IPS DF 6.9 (cell line): ENCODE measurements around the gene AGAP9.
"Not testable (repeated sequence)": the region's sequence is repeated elsewhere in the genome, so short reads cannot be mapped to it uniquely, and the experiment has no call there.

ENCODE experiments used
- DNase-seq: peaks from one replicate; pipeline ENCODE4 v3.0.0-alpha.2; 2013; ENCODE audit warnings: low read depth, low spot score
- H3K27ac ChIP-seq: one replicate; pipeline ENCODE4 v1.5.1; 2013; ENCODE audit warnings: low read length, control low read depth
- H3K27me3 ChIP-seq: 2 replicates; pipeline ENCODE4 v1.6.1; 2013; ENCODE audit warnings: mild to moderate bottlenecking, low read length; ENCODE audit not compliant: control insufficient read depth, insufficient read depth
- H3K36me3 ChIP-seq: 2 replicates; pipeline ENCODE4 v1.6.1; 2013; ENCODE audit warnings: low read length; ENCODE audit not compliant: control insufficient read depth, insufficient read depth
- H3K4me1 ChIP-seq: 2 replicates; pipeline ENCODE4 v1.6.1; 2013; ENCODE audit warnings: low read length; ENCODE audit not compliant: control insufficient read depth, insufficient read depth
- H3K4me3 ChIP-seq: 2 replicates; pipeline ENCODE4 v1.5.1; 2013; ENCODE audit warnings: mild to moderate bottlenecking, low read length
- H3K9me3 ChIP-seq: 2 replicates; pipeline ENCODE4 v1.6.1; 2013; ENCODE audit warnings: low read length, inconsistent platforms; ENCODE audit not compliant: control insufficient read depth, insufficient read depth
- WGBS: extraction: QIAGEN DNeasy Blood & Tissue Kit; methylation state at CpG from one replicate; pipeline ENCODE4 v1.1.7; 2013; ENCODE audit warnings: mixed read lengths, missing lambda C conversion rate; ENCODE audit not compliant: insufficient read length, insufficient coverage; 5-methylcytosine and 5-hydroxymethylcytosine counted together

The AGAP9 gene

DNA sequence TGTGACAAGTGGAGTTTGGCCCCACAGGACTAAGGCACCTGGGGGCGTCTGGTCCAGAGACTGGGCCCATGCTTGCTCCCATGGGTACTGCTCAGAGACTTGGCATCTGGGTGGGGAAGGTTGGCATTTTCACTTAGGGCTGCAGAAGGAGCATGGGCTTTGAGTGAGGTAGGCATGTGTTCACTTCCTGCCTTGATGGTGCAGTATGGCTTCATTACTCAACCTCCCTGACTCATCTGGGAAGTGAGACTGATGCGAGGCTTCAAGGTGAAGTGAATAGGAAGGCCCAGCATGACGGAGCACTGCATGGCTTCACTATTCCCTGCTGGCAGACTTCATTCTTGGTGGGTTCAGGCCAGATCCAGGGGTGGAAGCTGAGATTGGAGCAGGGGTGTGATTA is 50.8 kb downstream of the AGAP9 start:
- H3K4me1 ChIP-seq, H3K9me3 ChIP-seq, H3K27me3 ChIP-seq, H3K4me3 ChIP-seq, H3K36me3 ChIP-seq, DNase-seq, H3K27ac ChIP-seq: not testable (repeated sequence)
- WGBS: no CpG with 5 or more reads among the region's 3 CpGs

DNA sequence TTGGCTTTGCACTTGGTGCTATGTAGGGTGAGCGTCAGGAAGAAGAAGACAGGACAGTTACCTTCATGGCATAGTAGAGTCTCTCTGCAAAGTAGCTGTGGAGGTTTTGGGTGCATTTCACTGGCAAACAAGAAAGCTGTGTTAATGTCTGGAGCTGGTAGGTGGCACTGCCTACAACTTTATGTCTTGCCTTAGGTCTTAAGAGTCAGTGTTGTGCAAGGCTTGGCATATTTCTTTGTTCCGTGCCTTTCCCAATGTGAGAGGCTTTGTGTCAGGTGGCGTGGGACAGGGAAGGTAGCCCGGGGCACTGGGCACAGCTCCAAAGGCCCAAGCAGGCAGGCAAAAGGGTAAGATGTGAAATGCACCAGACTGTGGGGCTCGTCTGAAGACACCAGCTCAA is 51.4 kb downstream of the AGAP9 start:
- WGBS: no CpG with 5 or more reads among the region's 5 CpGs
- DNase-seq, H3K27me3 ChIP-seq, H3K4me3 ChIP-seq, H3K36me3 ChIP-seq, H3K4me1 ChIP-seq, H3K27ac ChIP-seq, H3K9me3 ChIP-seq: not testable (repeated sequence)

DNA sequence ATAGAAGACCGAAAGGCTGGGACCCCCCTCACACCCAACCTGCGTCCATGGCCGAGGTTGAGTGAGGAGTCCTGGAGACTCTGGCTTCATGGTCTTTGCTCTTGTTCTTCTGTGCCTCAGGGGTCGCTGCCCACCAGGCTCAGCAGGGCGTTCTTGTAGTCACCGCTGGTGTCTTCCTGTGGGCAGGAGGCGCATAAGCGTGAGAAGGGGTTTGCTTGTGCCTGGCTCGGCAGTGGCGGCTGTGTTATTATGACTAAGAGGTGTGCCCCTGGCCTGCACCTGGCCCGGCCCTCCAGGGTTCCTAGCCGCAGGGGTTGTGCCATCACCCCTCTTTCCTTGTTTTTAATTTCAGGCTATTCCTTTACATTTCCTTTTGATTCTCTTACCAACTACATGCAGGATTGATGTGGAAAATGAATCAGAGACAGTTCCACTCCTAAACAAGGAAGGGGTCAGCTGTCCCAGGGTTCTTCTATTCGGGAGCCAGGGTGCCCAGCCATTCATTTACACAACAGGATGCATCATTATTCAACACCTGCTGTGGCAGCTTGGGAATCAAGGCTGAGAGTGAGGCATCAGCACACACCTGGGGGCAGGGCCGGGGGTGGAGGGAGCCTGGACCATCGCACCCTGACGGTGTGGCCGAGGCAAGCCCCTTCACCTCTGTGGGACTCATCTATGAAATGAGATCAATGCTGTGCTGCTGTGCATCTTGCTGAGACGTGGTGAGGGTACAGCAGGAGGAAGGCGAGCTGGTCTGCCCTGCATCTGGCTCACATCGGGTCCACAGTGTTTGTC is 54.5 kb downstream of the AGAP9 start:
- not testable (repeated sequence) for H3K36me3 ChIP-seq, DNase-seq, H3K4me1 ChIP-seq, H3K27ac ChIP-seq, H3K4me3 ChIP-seq, H3K9me3 ChIP-seq, H3K27me3 ChIP-seq
- no CpG with 5 or more reads among the region's 20 CpGs for WGBS

DNA sequence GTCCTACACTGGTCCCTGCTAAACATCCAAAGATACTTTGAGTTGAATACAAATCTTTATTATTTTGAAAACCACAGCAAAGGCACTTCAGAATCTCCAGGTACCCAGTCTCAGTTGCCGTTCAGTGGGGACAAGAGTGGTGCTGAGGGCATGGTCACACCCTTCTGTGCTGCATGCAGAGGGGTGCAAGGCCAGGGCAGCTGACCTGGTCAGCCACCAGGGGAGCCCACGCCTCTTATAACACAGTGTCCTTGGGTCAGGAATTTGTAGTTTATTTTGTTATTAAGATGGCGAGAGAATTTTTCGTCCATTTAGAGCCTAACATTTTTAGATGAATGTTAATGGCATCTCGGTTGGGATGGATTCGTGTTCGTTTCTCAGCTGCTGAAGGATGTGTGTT is 55.5 kb downstream of the AGAP9 start:
- DNase-seq, H3K9me3 ChIP-seq, H3K36me3 ChIP-seq, H3K4me1 ChIP-seq, H3K27ac ChIP-seq, H3K4me3 ChIP-seq, H3K27me3 ChIP-seq: not testable (repeated sequence)
- no CpG with 5 or more reads among the region's 7 CpGs for WGBS

DNA sequence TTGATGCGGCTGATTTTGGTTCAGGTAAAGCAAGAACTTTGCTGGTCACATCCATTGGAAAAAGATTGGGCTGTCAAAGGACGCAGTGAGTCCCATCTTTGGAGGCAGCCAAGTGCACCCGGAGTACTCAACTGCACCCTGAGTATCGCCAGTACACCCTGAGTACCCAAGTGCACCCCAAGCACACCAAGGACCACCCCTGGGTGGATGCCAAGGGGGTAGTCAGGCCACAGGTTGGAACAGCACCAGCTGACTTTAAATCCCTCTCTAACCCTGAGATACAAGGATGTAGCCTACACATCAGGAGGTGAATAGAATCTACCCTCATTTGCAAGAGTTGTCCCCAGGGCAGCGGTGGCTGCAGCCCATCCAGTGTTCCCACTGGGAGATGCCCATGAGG is 56.0 kb downstream of the AGAP9 start:
- H3K36me3 ChIP-seq, DNase-seq, H3K27ac ChIP-seq, H3K4me3 ChIP-seq, H3K27me3 ChIP-seq, H3K9me3 ChIP-seq, H3K4me1 ChIP-seq: not testable (repeated sequence)
- WGBS: no CpG with 5 or more reads among the region's 5 CpGs

DNA sequence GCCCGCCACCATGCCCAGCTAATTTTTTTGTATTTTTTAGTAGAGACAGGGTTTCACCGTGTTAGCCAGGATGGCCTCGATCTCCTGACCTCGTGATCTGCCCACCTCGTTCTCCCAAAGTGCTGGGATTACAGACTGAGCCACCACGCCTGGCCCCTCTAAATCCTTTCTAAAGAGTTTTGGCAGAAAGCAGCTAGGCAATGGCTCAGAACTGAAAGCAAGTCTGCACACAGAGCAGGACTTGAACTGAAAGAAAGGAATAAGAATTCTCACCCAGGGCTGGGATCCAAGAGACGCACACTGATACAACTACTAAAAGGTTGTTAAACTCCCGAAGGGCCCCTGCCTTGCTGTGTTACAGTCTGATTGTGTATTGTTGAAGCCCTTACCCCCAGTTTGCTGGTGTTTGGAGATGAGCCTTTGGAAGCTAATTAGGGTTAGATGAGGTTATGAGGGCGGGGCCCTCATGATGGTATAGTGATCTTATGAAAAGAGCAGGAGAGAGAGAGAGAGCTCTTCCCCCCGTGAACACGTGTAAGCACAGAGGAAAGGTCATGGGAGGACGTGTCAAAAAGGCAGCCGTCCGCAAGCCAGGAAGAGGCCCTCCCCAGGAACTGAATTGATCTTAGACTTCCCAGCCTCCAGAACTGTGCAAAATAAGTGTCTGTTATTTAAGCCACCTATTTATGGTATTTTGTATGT is 58.1 kb downstream of the AGAP9 start:
- H3K4me3 ChIP-seq, H3K9me3 ChIP-seq, H3K4me1 ChIP-seq, H3K36me3 ChIP-seq, DNase-seq, H3K27me3 ChIP-seq, H3K27ac ChIP-seq: not testable (repeated sequence)
- WGBS: no CpG with 5 or more reads among the region's 14 CpGs

DNA sequence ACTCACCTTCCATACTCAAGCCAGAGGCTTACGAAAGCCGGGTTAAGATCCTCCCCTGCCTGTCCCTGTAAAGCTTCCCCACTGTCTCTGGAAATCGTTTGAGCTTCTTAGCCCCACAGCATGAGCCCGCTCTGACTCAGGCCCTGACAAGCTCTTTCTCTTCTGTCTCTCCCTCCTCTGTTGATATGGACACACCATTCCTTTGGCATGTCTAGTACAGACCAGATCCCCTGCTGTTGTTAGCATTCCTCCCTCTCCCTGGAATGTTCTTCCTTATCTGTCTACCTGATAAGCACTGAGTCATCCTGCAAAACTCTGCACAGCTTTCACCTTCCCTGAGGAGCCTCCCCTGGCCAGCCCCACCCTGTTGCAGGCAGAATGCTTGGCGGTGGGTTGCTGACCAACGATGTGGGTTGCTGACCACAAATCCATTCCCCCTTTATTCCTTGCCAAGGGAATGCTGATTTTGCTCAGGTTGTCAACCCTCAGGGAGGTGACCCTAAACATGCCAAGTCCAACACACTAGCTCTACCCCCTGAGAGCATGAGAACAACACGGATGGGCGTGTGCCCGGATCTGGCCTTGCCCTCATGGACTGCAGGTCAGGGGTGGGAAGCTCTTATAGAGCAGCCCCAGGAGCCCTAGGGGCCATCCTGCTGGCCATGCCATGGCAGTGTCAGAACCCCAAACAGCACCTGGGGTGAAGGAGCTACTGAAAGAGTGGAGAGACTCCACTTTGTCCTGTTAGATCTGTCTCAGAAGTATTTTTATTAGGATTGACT is 60.7 kb downstream of the AGAP9 start:
- no CpG with 5 or more reads among the region's 9 CpGs for whole genome bisulfite sequencing
- not testable (repeated sequence) for DNase-seq, H3K27me3 ChIP-seq, H3K4me3 ChIP-seq, H3K36me3 ChIP-seq, H3K27ac ChIP-seq, H3K9me3 ChIP-seq, H3K4me1 ChIP-seq

DNA sequence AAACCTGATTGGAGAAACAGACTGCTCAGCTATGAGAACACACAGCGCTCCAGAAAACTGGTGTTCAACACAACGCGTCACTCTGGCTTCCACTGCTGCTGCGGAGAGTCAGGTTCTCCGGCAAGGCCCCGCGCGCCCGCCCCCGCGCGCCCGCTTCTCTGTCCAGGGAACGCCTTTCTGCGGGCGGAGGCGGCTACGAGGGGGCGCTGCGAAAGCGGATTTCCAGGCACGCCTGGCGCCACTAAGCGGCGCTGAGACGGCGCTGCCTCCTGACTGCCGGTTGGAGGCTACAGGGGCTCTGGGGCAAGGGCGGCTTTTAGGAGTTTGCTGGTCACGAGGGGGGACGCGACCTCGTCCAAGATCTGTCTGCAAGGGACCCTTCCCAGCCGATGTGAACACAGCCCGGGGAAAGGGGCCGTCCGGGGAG is 62.2 kb downstream of the AGAP9 start:
- not testable (repeated sequence) for H3K9me3 ChIP-seq, H3K27ac ChIP-seq, H3K4me1 ChIP-seq, H3K4me3 ChIP-seq, DNase-seq, H3K27me3 ChIP-seq, H3K36me3 ChIP-seq
- no CpG with 5 or more reads among the region's 37 CpGs for WGBS

DNA sequence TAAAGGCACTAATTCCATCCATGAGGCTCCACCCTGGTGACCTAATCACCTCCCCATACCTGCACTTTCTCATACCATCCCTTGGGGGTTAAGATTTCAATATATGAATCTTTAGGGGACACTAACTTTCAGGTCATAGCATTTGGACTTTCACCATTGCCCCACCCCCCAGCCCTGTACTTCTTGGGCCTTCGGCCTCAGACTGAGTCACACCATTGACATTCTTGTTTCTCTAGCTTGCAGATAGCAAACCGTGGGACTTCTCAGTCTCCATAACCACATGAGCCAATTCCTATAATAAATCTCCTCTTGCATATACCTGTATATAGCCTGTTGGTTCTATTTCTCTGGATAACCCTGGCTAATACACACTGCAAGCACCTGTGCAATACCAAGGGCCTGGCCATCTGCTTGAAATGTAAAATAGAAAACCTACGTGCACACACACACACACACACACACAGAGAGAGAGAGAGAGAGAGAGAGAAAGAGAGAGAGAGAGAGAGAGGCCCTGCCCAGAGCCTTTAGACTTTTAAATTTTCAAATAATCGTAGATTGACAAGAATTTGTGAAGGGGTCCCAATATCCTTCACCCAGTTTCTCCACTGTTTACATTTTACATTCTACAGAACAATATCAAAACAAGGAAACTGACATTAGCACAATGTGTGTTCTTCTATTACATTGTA is 64.8 kb downstream of the AGAP9 start:
- WGBS: no CpG with 5 or more reads among the region's 4 CpGs
- Histone ChIP-seq H3K4me1 (no peaks in the 10 kb centered on the region), H3K27ac (no peak overlapping the region), H3K36me3 (no peaks in the 10 kb centered on the region), H3K27me3 (no peaks in the 10 kb centered on the region), H3K9me3 (no peaks in the 10 kb centered on the region), H3K4me3 (no peak overlapping the region)
- no peak for DNase-seq

DNA sequence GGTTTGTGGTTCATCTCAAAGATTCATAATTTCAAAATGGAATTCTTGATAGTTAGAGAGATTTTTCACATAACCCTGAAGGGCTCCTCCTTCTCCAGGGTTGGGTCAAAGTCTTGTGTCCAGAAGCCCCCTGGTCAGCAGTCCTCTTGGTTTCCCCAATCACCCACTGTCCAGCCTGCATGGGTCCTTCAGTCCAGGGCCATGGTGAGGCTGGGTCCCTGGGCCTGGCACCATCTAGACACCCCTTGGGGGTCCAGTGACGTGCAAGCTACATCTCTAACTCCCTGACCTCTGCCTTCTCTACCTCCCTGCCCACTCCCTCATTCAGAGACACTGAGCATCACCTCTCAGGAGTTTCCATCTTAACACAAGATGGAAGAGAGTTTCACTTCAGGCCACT is 65.6 kb downstream of the AGAP9 start:
- H3K36me3 ChIP-seq: no peaks in the 10 kb centered on the region
- DNase-seq: no peak
- WGBS: no CpG with 5 or more reads among the region's 1 CpG
- H3K27me3 ChIP-seq: no peaks in the 10 kb centered on the region
- H3K4me1 ChIP-seq: no peaks in the 10 kb centered on the region
- H3K27ac ChIP-seq: no peak overlapping the region
- no peaks in the 10 kb centered on the region for H3K9me3 ChIP-seq
- H3K4me3 ChIP-seq: no peak overlapping the region
